HepG2 (cell line): ENCODE measurements around the gene VEZF1. TPM values are rescaled to one million over a fixed set of nuclear protein-coding genes. Genes with fewer than 3 reads are reported as not detected.

Experiments used
- DPF2 ChIP-seq: sonication (generic); formaldehyde crosslinking; IDR thresholded peaks from 2 replicates; pipeline ENCODE4 v1.4.0; 2020; ENCODE audit warnings: mild to moderate bottlenecking, low read depth, missing genetic modification reagents, borderline replicate concordance
- EED ChIP-seq: sonication (generic); formaldehyde crosslinking; IDR thresholded peaks from 2 replicates; pipeline ENCODE4 v1.5.0; 2020; ENCODE audit warnings: mild to moderate bottlenecking, missing genetic modification reagents
- GZF1 ChIP-seq: sonication (generic); formaldehyde crosslinking; IDR thresholded peaks from 2 replicates; pipeline ENCODE4 v1.5.1; 2020; ENCODE audit warnings: mild to moderate bottlenecking, missing genetic modification reagents
- JUNB ChIP-seq: sonication (generic); formaldehyde crosslinking; IDR thresholded peaks from 2 replicates; pipeline ENCODE4 v1.8.0; 2022; ENCODE audit warnings: missing genetic modification reagents, mild to moderate bottlenecking, borderline replicate concordance
- KLF11 ChIP-seq: IDR thresholded peaks from 2 replicates; pipeline ENCODE4 v1.6.1; 2016; ENCODE audit warnings: missing compliant biosample characterization
- ZIK1 ChIP-seq: sonication (generic); formaldehyde crosslinking; IDR thresholded peaks from 2 replicates; pipeline ENCODE4 v1.5.0; 2020; ENCODE audit warnings: mild to moderate bottlenecking, low read depth, missing genetic modification reagents, borderline replicate concordance
- ZNF331 ChIP-seq: sonication (generic); formaldehyde crosslinking; IDR thresholded peaks from 2 replicates; pipeline ENCODE4 v1.4.0; 2020; ENCODE audit warnings: missing genetic modification reagents
- ZNF780A ChIP-seq: sonication (generic); formaldehyde crosslinking; IDR thresholded peaks from 2 replicates; pipeline ENCODE4 v1.8.0; 2022; ENCODE audit warnings: mild to moderate bottlenecking, missing genetic modification reagents, moderate library complexity
- ZNF790 ChIP-seq: sonication (generic); formaldehyde crosslinking; IDR thresholded peaks from 2 replicates; pipeline ENCODE4 v1.8.0; 2022; ENCODE audit warnings: missing genetic modification reagents, mild to moderate bottlenecking, borderline replicate concordance
- ZSCAN12 ChIP-seq: sonication (generic); formaldehyde crosslinking; IDR thresholded peaks from 2 replicates; pipeline ENCODE4 v1.9.0; 2021; ENCODE audit warnings: mild to moderate bottlenecking, missing genetic modification reagents
- ZSCAN31 ChIP-seq: sonication (generic); formaldehyde crosslinking; IDR thresholded peaks from 2 replicates; pipeline ENCODE4 v1.5.0; 2020; ENCODE audit warnings: low read depth, mild to moderate bottlenecking, missing genetic modification reagents
- polyA plus RNA-seq, 8 experiments: library from polyadenylated mRNA; depleted of rRNA in 3 of 8; stranded (reverse) in 7 of 8; unstranded in 1 of 8; fragments of >200 nt; fragmentation: Illumina TruSeq in 4 of 8; extraction: Trizol in 4 of 8; gene quantifications; 2 replicates each; pipeline versions ENCODE4 v1.2.1 to v1.2.3, GENCODE V29; 2011 to 2016; ENCODE audit warnings: low read depth in 4 of 8, missing spikeins in 1 of 8, mixed read lengths in 1 of 8; ENCODE audit not compliant: insufficient read depth in 1 of 8
- total RNA-seq, 5 experiments: library from RNA; depleted of rRNA; stranded (reverse); fragments of >200 nt; fragmentation: Illumina TruSeq; extraction: Trizol; gene quantifications; 2 replicates each; pipeline ENCODE4 v1.2.3, GENCODE V29; 2016; ENCODE audit warnings: low read depth in 1 of 5
- TF ChIP-seq, protein P1 (sequence below), 2 experiments: sonication (generic) in 1 of 2; formaldehyde crosslinking in 1 of 2; IDR thresholded peaks; 2 replicates each; pipeline versions ENCODE4 v1.6.1 to v1.9.0; 2014 to 2022; ENCODE audit warnings: antibody characterized with exemption in 1 of 2, borderline replicate concordance in 1 of 2, inconsistent platforms in 1 of 2, low read depth in 1 of 2, missing genetic modification reagents in 1 of 2
- TF ChIP-seq, protein P2 (sequence below): sonication (generic); formaldehyde crosslinking; IDR thresholded peaks from 2 replicates; pipeline ENCODE4 v1.5.0; 2020; ENCODE audit warnings: mild to moderate bottlenecking, missing genetic modification reagents, moderate library complexity
- TF ChIP-seq, protein P3 (sequence below): sonication (generic); formaldehyde crosslinking; IDR thresholded peaks from 2 replicates; pipeline ENCODE4; 2020; ENCODE audit warnings: missing genetic modification reagents, mild to moderate bottlenecking, borderline replicate concordance
- TF ChIP-seq, protein P4 (sequence below): sonication (generic); formaldehyde crosslinking; IDR thresholded peaks from 2 replicates; pipeline ENCODE4 v1.5.1; 2020; ENCODE audit warnings: mild to moderate bottlenecking, moderate library complexity, missing genetic modification reagents

Gene VEZF1
- total and polyA plus RNA-seq, 2 of the 13 experiments (the other 11 are each of a cell fraction or from before 2014, with no cell fraction given), result 45.9 to 49.7 TPM

DNA sequence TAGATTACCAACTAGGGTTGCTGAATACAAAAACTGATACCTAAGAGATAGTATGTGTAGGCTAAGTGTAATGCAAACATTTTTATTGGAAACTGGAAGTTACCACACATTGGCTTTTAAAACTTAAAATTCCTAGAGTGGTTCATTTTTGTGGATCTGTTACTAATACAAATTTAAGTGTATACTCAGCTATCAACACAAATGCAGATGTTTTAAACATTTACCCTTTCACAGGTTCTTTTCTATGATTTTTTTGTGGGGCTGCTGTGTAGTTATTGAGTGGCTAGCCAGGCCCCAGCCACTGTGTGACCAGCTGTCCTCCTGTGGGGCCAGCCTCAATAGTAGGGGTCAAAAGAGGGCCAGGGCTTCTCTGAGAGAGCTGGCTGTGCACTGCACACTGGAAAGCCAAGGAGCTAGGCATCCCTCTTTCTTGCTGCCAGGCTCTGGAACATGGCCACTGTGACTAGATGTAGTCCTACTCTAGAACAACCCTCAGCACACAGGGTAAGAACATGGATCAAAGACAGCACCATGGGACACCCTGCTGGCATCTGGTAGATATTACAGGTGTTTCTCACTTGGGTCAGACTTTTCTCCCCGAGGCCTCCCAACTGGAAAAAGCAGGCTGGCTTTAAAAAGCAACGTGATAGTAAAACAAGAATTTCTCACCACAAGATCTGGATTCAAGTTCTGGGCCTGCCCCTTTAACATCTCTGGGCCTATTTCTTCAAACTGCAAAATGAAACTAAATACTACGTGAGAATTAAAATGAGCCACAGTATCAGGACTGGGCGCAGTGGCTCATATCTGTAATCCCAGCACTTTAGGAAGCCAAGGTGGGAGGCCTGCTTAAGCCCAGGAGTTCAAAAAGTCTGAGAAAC lies 7.3 kb upstream of the VEZF1 start (continued):
- TF ChIP-seq, protein P1, sequence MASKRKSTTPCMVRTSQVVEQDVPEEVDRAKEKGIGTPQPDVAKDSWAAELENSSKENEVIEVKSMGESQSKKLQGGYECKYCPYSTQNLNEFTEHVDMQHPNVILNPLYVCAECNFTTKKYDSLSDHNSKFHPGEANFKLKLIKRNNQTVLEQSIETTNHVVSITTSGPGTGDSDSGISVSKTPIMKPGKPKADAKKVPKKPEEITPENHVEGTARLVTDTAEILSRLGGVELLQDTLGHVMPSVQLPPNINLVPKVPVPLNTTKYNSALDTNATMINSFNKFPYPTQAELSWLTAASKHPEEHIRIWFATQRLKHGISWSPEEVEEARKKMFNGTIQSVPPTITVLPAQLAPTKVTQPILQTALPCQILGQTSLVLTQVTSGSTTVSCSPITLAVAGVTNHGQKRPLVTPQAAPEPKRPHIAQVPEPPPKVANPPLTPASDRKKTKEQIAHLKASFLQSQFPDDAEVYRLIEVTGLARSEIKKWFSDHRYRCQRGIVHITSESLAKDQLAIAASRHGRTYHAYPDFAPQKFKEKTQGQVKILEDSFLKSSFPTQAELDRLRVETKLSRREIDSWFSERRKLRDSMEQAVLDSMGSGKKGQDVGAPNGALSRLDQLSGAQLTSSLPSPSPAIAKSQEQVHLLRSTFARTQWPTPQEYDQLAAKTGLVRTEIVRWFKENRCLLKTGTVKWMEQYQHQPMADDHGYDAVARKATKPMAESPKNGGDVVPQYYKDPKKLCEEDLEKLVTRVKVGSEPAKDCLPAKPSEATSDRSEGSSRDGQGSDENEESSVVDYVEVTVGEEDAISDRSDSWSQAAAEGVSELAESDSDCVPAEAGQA (IDR thresholded peaks at IDR 0.05; ENCODE audit: low read depth), result no peak
- TF ChIP-seq, protein P1 (CRISPR knock-in tag; IDR thresholded peaks at IDR 0.05; ENCODE audit: borderline replicate concordance), result no peak
- TF ChIP-seq EED (CRISPR knock-in tag) (no peak), ZSCAN12 (CRISPR knock-in tag) (no peak), ZSCAN31 (CRISPR knock-in tag) (0 out of 2 replicates have a peak, but pooled peaks have one; percentile 38), JUNB (CRISPR knock-in tag) (no peak), ZNF780A (CRISPR knock-in tag) (no peak), KLF11 (CRISPR knock-in tag) (no peak), ZIK1 (CRISPR knock-in tag) (no peak), DPF2 (CRISPR knock-in tag) (no peak), GZF1 (CRISPR knock-in tag) (no peak), ZNF790 (CRISPR knock-in tag) (no peak), ZNF331 (CRISPR knock-in tag) (peak; percentile 33; the same call in 1 of the 2 replicates)
- TF ChIP-seq, protein P2, sequence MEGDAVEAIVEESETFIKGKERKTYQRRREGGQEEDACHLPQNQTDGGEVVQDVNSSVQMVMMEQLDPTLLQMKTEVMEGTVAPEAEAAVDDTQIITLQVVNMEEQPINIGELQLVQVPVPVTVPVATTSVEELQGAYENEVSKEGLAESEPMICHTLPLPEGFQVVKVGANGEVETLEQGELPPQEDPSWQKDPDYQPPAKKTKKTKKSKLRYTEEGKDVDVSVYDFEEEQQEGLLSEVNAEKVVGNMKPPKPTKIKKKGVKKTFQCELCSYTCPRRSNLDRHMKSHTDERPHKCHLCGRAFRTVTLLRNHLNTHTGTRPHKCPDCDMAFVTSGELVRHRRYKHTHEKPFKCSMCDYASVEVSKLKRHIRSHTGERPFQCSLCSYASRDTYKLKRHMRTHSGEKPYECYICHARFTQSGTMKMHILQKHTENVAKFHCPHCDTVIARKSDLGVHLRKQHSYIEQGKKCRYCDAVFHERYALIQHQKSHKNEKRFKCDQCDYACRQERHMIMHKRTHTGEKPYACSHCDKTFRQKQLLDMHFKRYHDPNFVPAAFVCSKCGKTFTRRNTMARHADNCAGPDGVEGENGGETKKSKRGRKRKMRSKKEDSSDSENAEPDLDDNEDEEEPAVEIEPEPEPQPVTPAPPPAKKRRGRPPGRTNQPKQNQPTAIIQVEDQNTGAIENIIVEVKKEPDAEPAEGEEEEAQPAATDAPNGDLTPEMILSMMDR (CRISPR knock-in tag), result peak; percentile 93
- TF ChIP-seq, protein P3, sequence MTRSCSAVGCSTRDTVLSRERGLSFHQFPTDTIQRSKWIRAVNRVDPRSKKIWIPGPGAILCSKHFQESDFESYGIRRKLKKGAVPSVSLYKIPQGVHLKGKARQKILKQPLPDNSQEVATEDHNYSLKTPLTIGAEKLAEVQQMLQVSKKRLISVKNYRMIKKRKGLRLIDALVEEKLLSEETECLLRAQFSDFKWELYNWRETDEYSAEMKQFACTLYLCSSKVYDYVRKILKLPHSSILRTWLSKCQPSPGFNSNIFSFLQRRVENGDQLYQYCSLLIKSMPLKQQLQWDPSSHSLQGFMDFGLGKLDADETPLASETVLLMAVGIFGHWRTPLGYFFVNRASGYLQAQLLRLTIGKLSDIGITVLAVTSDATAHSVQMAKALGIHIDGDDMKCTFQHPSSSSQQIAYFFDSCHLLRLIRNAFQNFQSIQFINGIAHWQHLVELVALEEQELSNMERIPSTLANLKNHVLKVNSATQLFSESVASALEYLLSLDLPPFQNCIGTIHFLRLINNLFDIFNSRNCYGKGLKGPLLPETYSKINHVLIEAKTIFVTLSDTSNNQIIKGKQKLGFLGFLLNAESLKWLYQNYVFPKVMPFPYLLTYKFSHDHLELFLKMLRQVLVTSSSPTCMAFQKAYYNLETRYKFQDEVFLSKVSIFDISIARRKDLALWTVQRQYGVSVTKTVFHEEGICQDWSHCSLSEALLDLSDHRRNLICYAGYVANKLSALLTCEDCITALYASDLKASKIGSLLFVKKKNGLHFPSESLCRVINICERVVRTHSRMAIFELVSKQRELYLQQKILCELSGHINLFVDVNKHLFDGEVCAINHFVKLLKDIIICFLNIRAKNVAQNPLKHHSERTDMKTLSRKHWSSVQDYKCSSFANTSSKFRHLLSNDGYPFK (CRISPR knock-in tag), result no peak
- TF ChIP-seq, protein P4, sequence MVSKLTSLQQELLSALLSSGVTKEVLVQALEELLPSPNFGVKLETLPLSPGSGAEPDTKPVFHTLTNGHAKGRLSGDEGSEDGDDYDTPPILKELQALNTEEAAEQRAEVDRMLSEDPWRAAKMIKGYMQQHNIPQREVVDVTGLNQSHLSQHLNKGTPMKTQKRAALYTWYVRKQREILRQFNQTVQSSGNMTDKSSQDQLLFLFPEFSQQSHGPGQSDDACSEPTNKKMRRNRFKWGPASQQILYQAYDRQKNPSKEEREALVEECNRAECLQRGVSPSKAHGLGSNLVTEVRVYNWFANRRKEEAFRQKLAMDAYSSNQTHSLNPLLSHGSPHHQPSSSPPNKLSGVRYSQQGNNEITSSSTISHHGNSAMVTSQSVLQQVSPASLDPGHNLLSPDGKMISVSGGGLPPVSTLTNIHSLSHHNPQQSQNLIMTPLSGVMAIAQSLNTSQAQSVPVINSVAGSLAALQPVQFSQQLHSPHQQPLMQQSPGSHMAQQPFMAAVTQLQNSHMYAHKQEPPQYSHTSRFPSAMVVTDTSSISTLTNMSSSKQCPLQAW (CRISPR knock-in tag), result no peak
